ENCODE data around the gene HDAC9.

- TF ChIP-seq CTCF (IDR thresholded peaks at IDR 0.05) (no peak), ZFX (IDR thresholded peaks at IDR 0.05; ENCODE audit: borderline replicate concordance) (no peak)
These were observed 245.0 kb downstream of the HDAC9 start for GRCh38 chr7:18740579-18740988.

Measured in 22Rv1 (cell line).